GM21360 (cell line): ENCODE results near the gene ERC1.
"Not testable (repeated sequence)": the region's sequence is repeated elsewhere in the genome, so short reads cannot be mapped to it uniquely, and the experiment has no call there.

Experiments used
- ATAC-seq: cut with Tn5 transposase; IDR thresholded peaks from one replicate; pipeline ENCODE4 v1.9.1; 2021; ENCODE audit warnings: mild to moderate bottlenecking, moderate library complexity; ENCODE audit not compliant: unreplicated experiment

ERC1 gene

DNA sequence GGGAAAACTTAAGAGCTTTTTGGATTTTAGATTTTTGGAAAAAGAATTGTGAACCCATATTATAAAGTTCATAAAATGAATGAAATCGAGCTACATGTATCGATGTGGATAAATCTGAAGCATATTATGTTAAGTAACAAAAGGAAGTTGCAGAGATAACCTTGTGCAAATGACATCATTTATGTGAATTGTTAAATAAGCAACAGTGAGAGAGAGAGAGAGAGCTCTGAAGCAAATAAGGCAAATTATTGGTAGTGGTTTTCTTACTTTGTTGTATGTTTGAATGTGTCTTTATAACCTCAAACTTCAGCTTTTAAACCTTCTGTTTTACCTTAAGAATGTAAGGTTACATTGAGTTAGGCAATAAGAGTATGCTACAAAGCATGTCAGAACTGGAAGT is 78.8 kb downstream of the ERC1 start:
- ATAC-seq: no peak

DNA sequence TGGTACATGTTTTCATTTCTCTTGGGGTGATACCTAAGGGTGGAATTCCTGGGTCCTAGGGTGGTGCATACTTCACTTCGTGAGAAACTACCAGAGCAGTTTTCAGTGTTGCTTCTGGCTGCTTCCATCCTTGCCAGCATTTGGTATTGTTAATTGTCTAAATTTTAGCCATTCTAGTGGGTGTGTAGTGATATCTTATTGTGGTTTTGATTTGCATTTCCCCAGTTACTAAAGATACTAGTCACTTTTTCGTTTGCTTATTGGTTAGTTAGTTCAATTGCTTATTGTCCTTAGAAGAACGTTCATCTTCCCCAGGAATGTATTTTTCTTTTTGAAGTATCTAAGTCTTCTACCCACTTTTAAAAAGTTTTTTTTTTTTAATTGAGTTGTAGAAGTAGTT is 80.2 kb downstream of the ERC1 start:
- ATAC-seq: no peak

DNA sequence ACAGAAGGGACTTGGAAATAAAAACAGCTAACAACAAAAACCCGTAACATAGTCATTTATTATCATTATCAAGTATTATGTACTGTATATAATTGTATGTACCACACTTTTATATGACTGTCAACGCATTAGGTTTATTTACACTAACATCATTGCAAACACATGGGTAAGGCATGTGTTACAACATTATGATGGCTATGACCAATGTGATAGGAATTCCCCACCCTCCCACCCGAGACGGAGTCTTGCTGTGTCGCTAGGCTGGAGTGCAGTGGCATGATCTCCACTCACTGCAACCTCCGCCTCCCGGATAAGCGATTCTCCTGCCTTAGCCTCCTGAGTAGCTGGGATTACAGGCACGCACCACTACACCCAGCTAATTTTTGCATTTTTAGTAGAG is 82.6 kb downstream of the ERC1 start:
- ATAC-seq: no peak

DNA sequence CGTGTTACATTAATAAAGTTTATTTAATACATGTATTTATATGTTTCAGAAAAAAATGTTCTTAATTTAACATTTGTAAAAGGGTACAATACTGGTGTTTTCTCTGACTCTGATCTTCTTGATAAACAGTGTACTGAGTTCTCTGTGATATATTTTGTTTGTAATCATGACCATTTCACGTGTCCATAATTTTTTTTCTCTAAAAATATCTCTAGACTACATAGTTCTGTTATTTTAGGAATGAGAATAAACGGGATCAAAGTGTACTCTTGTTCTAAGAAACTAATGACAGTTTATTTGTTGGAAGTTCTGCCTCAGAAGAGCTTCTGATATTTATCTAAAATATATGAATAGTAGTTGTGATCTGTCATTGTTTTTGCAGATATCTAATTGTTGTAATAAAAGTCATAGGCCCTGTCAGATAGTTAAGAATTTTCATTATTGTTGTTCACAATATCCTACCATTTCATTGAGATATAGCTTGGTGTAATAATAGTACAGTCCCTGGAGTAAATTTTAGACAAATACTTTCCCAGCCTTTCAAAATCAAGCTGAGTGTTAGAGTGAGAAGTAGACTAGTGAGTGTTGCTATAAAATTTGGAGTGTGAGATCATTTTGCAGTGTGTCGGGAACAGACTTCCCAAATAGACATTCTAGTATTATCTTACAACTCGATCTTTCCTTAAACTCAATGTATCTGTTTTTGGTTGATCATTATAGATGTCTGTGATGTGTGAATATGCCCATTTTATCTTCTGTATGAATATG is 86.2 kb downstream of the ERC1 start:
- ATAC-seq: no peak

DNA sequence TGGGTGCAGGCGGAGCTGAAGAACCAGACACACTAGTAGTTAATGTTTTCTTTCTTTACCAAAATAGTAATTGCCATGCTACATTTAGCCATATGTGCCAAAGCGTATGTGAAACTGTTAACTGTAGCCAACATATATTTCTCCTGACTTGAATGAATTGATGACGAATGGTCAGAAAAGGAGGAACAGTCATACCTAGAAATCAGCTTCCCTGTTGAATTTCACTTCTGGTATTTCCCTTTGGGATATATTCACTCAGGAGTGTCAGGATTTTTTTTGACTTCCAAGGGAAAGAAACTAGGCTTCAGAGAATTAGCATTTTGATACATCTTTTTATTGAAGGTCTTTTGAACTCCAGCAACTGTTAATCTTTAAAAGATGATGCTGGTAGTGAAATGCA is 87.0 kb downstream of the ERC1 start:
- no peak for ATAC-seq

DNA sequence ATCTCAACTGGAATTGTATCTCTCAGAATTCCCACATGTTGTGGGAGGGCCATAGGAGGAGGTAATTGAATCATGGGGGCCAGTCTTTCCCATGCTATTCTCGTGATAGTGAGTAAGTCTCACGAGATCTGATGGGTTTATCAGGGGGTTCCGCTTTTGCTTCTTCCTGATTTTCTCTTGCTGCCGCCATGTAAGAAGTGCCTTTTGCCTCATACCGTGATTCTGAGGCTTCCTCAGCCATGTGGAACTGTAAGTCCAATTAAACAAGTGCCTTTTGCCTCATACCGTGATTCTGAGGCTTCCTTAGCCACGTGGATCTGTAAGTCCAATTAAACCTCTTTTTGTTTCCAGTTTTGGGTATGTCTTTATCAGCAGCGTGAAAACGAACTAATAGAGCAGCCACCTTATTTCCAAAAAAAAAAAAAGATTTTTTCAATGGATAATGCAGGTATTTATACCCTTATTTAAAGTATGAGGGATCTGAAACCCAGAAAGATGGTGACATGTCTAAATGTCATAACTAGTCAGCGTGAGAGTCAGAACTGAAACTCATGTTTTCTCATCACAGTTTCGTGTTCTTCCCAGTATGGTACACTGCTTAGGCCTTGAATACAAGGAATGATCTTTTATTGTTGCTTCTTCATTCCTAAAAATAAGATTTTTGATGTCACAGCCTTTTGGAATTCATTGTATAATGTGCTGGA is 89.6 kb downstream of the ERC1 start:
- no peak for ATAC-seq

DNA sequence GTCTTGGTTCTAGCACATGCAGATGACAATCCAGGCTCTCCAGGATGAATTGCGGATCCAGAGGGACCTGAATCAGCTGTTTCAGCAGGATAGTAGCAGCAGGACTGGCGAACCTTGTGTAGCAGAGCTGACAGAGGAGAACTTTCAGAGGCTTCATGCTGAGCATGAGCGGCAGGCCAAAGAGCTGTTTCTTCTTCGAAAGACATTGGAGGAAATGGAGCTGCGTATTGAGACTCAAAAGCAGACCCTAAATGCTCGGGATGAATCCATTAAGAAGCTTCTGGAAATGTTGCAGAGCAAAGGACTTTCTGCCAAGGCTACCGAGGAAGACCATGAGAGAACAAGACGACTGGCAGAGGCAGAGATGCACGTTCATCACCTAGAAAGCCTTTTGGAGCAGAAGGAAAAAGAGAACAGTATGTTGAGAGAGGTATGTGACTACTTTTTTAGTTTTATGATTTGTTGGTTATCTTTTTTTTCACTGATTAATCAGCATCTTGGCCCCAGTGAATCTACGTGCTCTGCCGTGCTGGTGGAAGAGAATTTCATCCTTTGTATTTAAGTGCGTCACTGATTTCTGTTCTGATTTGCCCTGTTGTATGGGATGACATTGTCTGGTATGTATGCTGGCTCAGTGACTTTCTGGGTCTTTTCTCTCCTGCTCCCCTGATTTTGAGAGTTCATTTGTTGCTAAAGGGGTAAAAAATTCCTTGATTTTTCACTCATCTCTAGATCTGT is 92.3 kb downstream of the ERC1 start:
- ATAC-seq: no peak

DNA sequence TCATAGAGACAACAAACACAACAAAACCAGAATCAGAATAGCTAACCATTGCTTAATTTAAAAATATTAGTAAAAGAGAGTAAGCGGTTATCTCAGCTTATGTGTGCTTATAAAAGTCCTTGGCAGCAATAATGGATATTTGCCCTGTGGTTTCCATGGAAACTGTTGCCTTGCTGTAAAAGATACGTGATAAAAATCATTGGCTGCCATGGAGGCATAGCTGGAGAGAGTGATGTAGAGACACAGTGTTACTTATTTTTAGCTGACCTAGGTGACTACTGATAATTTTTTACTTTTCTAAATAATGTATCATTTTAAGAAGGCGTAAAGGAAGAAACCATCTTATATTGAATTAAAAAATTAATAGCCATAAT is 92.9 kb downstream of the ERC1 start:
- no peak for ATAC-seq

DNA sequence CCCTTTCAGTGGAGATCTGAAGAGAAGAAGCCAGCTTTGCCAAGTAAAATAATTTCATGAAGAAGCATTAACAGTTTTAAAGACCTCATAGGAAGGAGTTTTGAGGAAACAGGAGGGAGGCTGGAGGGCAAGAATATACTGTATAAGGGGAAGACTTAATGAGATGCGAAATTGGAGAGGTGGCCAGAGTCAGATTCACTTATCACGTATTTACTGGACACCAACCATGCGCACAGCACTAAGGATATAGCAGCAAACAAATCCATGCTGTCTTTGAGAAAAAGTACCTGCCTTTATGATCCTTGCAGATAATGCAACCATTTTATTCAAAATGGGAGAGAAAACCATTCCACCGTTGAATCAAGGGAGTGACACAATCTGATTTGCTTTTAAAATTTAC is 100.3 kb downstream of the ERC1 start:
- ATAC-seq: no peak

DNA sequence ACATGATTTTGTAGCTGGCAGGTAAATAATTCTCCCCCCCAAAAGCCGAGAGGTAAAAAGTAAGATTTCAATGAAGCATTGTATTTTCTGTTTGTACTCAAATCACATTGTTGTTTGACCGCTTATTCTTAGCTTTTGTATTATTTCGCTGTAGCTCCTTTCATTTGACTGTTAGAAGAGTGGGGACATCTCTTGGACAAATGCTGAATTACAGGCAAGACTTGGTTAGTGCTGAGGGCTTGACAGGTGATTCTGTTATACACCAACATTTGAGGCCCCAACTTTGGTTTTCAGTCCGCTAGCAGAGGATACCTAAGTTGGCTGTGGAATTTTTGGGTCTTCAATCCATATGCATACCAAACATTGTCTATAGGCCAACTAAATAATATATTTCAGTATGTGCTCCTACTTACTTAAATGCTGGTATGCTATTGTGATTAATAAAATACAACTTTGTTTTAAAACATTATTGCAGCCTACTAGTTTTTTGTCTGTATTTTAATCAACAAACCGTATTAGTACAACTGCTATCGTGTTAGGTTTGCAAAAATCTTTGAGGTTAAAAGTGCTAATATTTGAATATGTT is 102.2 kb downstream of the ERC1 start:
- no peak for ATAC-seq

DNA sequence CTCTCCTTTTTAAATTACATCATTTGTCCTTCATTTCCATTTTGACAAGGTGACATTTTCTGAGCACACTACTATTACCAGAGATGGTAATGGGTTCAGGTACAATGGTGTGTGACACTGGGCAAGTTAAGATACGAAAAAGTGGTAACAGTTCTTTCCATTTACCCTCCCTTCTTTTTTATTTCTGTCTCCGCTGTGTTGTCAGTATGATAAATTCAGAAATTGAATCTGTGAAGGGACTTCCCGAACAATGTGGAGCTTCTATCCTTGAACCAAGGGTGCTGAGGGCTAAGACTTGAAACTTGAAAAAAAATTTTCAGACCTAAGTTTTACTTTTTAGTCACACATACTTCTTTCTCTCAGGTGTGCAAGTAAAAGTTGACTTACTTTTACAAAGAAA is 103.7 kb downstream of the ERC1 start:
- no peak for ATAC-seq

DNA sequence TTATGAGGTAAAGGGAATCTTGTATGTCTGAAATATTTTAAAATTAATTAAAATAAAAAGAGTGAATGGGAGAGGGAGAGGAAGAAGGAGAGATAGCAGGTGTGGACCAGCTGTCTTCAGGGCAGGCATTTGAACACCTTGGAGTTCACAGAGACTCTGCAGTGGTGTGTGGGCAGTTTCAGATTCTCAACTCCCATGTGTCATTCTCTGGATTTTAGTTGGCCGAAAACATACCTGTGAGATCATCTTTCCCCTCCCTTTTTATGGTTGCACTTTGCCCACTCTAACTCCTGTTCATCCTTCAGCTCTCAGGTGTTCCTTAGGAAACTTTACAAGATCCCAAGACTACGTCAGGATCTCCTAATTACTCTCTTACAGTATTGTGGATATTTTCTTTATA is 108.1 kb downstream of the ERC1 start:
- ATAC-seq: no peak

DNA sequence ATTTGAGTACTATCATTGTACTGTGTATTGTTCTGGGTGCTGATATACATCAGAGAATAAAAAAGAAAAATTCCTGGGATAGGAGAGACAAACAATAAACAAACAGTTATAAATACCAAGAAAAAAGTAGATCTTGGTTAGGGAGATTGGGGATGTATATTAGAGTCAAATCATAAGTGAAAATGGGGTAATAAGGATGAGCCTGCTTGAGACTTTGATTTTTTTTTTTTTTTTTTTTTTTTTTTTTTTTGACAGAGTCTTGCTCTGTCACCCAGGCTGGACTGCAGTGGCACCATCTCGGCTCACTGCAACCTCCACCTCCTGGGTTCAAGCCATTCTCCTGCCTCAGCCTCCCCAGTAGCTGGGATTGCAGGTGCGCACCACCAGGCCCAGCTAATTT is 108.6 kb downstream of the ERC1 start:
- ATAC-seq: not testable (repeated sequence)

DNA sequence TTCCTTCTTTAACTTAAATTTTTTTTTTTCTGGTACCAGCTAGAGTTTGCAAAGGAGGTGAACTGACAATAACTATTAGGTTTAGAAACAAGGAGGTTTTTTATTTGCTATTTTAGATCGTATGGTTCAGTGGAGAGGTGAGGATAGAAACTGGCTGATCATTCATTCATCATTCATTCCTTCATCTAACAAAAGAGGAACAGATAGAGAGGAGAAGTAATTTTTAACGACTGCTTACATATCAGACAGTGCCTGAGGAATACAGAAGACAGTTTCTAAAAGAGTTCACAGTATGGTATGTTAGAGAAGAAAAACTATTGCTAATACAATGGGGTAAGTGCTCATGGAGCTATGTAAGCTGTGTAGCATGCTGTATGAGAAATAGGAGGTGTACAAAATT is 111.1 kb downstream of the ERC1 start:
- ATAC-seq: no peak

DNA sequence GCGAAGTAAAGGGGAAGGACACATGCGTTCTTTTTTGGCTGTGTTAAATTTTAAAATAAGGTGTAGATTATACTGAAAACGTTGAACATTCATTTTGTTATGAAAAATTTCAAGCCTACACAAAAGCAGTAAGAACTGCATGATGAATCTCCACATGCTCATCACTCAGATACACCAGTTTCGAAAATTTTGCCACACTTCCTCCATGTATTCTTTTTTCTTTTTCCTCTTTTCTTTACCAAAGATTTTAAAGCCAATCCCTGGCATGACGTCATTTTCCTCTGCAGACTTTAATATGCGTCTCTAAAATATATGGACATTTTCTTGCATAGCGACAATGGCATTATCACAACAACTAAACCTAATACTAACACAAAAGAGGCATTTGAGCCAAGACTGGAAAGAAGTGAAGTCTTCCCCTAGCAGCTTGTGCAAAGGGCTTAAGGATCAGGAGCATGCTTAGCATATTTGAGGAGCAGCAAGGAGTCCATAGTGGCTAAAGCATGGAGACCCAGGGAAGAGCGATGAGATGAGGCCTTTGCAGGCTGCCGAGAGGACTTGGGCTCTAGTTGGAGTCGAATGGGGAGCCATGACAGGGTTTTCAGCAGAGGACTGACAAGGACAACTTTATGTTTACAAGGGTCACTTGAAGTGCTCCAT is 111.9 kb downstream of the ERC1 start:
- no peak for ATAC-seq

DNA sequence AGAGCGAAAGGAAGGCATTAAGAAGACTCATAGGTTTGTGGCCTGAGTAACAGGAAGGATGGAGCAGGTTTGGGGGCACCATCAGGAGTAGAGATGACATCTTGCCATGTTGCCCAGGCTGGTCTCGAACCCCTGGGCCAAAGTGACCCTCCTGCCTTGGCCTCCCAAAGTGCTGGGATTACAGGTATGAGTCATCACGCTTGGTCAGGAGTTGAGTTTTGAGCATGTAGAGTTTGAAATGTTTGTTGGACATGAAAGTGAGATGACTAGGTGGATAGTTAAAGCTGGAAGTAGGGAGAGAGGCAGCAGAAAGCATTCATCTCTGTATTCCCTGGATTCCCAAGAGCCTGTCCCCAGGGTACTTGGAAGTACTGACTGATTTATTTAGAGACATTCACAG is 112.6 kb downstream of the ERC1 start:
- no peak for ATAC-seq

DNA sequence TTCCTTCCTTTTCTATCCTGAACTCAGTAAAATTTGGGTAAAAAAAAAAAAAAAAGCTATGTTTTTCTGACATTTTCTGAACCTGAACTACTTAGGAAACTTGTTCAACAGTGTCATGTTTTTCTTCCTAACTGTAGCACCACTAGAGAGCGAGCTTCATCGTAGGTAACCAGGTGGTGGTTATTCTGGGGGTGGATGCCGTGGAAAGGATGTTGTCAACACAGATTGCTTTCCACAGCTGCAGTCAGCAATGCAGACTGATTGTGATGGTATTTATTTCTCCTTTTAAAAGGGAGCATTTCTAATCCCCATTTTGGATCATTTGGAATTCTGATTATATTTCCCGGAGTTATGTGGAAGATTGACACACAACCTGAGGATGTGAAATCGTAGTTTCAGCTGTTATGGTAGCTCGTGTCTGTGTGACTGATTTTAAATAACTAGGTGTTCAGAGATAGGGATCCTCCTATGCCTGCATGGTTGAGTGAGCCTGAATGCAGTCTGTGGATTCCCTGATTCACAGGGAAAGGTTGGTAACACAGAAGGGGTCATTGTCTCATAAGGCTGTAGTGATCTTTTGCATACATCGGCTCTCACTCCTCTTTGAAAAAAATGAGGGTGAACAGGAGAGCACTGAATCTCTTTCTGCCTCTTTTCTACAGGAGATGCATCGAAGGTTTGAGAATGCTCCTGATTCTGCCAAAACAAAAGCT is 113.2 kb downstream of the ERC1 start:
- no peak for ATAC-seq

DNA sequence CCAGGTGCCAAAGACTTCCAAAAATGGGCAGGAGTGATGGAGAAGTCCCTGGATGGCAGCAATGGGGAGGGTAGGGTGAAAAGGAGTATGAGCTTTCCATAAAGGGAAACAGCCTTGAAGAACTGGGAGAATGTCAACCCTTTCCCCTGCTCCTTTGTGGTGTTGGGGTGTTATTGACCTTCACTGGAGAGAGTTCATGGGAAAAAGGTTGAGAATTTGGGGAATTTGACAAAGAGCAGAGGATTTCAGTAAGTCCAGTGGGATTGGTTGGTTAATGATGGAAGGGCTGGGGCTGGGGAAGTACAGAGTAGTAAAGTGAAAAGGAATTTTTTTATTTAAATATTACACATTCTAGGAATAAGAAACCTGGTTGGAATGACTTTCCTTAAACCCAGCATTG is 116.6 kb downstream of the ERC1 start:
- no peak for ATAC-seq

DNA sequence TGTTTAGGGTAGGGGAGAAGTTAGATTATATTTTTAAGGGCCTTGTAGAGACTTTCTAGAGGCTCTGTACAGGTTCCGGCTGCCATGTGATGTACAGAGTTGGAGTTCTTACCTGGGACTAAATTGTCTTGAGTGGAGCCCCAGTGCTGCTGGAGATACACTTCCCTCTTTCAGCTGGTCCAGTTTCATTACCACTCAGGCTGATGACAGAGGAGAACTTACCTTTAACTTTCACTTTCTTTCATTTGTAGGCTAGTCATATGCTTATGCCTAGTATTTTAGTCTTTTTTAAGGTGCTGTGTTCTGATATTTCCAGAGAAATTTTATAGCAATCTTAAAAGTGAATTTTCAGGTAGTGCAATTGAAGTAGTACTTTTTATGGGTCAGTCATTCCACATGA is 117.3 kb downstream of the ERC1 start:
- no peak for ATAC-seq

DNA sequence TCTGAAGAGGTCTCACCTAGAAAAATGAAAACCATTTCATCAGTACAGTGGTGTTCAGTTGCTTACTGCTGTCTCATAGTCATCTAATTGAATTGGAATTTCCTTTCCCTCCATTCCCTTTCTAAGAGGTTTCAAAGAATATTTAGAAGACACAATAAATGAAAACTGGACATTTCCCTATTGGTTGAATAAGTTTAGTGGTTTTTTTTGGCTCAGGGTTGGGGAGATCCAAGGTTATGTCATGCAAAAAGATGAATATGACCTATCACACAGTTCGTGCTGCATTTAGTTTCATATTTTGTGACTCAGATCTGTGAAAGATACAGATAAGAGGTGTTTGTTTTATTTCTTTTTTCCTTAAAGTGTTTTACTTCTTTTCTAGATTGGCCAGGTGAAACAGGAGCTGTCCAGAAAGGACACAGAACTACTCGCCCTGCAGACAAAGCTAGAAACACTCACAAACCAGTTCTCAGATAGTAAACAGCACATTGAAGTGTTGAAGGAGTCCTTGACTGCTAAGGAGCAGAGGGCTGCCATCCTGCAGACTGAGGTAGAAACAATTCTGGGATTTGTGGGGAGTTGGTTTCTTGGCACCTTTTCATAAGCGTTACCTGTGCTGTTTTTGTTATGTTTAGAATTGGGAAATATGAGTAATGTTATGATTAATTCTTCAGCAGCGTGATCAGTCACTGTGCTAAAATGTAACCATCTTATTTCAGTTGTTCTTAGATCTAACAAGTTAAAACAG is 124.6 kb downstream of the ERC1 start:
- no peak for ATAC-seq
